Measurements from ENCODE around the gene SCYL1.
A peak's percentile ranks its signal among the peaks of the same experiment; 100 is the strongest.
"Not testable (repeated sequence)": the region's sequence is repeated elsewhere in the genome, so short reads cannot be mapped to it uniquely, and the experiment has no call there.

SCYL1 gene

DNA sequence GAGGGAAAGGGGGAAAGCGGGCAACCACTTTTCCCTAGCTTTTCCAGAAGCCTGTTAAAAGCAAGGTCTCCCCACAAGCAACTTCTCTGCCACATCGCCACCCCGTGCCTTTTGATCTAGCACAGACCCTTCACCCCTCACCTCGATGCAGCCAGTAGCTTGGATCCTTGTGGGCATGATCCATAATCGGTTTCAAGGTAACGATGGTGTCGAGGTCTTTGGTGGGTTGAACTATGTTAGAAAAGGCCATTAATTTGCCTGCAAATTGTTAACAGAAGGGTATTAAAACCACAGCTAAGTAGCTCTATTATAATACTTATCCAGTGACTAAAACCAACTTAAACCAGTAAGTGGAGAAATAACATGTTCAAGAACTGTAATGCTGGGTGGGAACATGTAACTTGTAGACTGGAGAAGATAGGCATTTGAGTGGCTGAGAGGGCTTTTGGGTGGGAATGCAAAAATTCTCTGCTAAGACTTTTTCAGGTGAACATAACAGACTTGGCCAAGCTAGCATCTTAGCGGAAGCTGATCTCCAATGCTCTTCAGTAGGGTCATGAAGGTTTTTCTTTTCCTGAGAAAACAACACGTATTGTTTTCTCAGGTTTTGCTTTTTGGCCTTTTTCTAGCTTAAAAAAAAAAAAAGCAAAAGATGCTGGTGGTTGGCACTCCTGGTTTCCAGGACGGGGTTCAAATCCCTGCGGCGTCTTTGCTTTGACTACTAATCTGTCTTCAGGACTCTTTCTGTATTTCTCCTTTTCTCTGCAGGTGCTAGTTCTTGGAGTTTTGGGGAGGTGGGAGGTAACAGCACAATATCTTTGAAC is 19.2 kb upstream of the SCYL1 start:
- peak; percentile 49 for DNase-seq (ENCODE audit: low read depth)

DNA sequence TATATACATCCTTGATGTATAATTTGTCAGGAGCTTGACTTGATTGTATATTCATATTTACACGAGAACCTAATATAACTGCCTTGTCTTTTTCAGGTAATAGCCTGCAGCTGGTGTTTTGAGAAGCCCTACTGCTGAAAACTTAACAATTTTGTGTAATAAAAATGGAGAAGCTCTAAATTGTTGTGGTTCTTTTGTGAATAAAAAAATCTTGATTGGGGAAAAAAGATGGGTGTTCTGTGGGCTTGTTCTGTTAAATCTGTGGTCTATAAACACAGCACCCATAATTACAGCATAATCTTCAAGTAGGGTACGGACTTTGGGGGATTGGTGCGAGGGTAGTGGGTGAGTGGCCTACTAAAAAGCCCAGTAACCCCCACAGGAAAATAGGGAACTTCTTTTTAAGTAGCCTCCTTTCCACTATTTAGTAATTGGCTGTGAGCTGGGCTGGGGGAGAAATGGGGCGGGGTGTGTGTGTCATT is 18.6 kb upstream of the SCYL1 start:
- DNase-seq (ENCODE audit: low read depth) = peak; percentile 40

DNA sequence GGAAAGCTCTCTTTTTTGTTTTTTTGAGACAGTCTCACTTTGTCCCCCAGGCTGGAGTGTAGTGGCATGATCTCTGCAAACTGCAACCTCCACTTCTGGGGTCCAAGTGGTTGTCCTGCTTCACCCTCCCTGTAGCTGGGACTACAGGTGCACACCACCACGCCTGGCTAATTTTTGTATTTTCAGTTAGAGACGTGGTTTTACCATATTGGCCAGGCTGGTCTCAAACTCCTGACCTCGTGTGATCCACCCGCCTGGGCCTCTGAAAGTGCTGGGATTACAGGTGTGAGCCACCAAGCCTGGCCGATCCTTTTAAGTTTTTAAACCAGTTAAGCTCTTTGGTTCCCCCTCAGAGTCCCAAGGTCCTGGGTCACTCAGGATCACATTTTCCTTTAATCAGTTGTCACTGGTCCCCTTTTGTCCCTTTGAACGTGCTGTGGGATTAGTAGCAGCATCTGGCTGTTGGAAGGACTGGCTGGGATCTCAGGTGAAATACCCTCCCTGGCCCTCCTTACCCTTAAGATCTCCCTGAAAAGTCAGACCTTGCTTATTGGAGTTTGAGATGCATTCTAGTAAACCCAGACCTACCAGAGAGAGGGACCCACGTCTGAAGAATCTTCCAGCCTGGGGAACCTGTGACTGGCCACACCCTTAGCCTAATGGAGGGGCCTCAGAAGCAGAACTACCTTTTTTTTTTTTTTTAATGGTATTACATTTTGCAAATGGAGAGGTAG is 17.9 kb upstream of the SCYL1 start:
- DNase-seq (ENCODE audit: low read depth) = peak; percentile 36

DNA sequence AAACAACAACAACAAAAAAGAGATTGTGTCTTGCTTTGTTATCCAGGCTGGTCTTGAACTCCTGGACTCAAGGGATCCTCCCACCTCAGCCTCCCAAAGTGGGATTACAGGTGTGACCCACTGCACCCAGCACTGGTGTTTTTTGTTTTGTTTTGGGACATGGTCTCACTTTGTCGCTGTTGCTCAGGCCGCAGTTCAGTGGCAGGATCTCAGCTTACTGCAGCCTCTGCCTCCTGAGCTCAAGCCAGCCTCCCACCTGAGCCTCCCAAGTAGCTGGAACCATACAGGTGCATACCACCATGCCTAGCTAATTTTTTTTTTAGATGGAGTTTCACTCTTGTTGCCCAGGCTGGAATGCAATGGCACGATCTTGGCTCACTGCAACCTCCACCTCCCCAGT is 12.6 kb upstream of the SCYL1 start:
- not testable (repeated sequence) for DNase-seq (ENCODE audit: low read depth)

DNA sequence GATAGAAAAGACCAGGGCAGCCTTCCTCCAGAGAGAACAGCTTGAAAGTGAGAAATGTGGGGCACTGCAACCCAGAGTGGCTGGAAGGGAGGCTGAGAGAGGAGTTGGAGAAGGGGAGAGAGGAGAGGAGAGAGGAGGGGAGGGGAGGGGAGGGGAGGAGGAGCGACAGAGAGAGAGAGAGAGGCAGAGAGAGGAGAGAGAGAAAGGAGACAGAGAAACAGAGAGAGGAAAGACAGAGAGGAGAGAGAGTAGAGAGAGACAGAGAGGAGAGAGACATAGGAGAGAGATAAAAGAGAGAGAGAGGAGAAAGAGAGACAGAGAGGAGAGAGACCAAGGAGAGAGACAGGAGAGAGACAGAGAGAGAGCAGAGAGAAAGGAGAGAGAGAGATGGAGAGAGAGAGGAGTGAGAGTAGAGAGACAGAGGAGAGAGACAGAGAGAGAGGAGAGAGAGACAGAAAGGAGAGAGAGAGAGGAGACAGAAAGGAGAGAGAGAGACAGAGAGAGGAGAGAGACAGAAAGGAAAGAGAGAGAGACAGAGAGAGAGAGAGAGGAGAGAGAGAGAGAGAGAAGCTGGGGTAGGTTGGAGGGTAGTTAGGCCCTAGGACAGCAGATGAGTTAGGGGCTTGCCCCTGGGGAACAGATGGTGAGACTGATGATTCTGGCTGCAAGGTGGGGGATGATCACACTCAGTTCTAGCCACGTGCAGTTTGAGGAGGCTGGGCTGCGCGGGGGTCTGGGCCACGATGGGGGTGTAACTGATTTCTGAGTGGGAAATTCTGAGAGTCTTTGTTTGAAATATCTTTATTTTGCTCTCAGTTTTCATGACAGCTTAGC is 8.5 kb upstream of the SCYL1 start:
- no peak for DNase-seq (ENCODE audit: low read depth)

DNA sequence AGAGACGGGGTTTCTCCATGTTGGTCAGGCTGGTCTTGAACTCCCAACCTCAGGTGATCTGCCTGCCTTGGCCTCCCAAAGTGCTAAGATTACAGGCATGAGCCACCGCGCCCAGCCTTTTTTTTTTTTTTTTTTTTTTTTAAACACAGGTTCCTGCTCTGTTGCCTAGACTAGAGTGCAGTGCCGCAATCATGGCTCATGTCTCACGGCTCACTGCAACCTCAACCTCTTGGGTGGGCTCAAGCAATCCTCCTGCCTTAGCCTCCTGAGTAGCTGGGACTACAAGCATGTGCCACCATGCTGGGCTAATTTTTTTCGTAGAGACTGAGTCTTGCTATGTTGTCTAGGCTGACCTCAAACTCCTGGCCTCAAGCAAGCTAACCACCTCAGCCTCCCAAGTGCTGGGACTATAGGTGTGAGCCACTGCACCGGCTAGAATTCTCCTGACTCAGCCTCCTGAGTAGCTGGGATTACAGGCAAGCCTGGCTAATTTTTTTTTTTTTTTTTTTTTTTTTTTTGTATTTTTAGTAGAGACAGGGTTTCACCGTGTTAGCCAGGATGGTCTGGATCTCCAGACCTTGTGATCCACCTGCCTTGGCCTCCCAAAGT is 5.8 kb upstream of the SCYL1 start:
- not testable (repeated sequence) for DNase-seq (ENCODE audit: low read depth)

DNA sequence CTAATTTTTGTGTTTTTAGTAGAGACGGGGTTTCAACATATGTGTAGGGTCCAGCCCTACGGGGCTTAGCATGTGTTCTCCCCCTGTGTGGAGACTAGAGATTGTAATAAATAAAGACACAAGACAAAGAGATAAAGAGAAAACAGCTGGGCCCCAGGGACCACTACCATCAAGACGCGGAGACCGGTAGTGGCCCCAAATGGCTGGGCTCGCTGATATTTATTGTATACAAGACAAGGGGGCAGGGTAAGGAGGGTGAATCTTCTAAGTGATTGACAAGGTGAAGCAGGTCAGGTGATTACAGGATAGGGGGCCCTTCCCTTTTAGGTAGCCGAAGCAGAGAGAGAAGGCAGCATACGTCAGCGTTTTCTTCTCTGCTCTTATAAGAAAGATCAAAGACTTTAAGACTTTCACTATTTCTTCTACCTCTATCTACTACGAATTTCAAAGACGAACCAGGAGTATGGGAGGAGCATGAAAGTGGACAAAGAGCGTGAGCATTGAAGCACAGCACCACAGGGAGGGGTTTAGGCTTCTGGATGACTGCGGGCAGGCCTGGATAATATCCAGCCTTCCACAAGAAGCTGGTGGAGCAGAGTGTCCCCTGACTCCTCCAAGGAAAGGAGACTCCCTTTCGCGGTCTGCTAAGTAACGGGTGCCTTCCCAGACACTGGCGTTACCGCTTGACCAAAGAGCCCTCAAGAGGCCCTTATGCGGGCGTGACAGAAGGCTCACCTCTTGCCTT is 2.9 kb upstream of the SCYL1 start:
- not testable (repeated sequence) for DNase-seq (ENCODE audit: low read depth)

DNA sequence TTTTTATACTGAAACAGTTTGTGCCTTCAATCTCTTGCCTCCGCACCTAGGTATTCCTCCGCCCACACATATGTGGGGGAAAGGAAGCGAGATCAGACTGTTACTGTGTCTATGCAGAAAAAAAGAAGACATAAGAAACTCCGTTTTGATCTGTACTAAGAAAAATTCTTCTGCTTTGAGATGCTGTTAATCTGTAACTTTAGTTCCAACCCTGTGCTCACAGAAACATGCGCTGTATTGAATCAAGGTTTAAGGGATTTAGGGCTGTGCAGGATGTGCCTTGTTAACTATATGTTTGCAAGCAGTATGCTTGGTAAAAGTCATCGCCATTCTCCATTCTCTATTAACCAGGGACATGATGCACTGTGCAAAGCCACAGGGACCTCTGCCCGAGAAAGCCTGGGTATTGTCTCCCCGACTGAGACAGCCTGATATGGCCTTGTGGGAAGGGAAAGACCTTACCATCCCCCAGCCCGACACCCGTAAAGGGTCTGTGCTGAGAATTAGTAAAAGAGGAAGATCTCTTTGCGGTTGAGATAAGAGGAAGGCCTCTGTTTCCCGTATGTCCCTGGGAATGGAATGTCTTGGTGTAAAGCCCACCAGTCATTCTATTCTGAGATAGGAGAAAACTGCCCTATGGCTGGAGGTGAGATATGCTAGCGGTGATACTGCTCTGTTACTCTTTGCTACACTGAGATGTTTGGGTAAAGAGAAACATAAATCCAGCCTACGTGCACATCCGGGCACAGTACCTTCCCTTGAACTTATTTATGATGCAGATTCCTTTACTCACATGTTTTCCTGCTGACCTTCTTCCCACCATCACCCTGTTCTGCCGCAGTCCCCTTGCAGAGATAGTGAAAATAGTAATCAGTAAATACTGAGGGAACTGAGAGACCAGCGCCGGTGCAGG is 1.9 kb upstream of the SCYL1 start:
- peak; percentile 75 for DNase-seq (ENCODE audit: low read depth)

DNA sequence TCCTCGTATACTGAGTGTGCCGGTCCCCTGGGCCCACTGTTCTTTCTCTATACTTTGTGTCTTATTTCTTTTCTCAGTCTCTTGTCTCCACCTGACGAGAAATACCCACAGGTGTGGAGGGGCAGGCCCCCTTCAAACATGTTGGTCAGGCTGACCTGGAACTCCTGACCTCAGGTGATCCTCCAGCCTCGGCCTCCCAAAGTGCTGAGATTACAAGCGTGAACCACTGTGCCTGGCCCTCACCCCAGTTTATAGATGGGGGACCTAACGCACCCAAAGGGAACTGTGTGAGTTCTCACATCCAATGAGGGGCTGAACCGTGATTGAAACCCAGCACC is 1.3 kb upstream of the SCYL1 start:
- DNase-seq (ENCODE audit: low read depth) = not testable (repeated sequence)

DNA sequence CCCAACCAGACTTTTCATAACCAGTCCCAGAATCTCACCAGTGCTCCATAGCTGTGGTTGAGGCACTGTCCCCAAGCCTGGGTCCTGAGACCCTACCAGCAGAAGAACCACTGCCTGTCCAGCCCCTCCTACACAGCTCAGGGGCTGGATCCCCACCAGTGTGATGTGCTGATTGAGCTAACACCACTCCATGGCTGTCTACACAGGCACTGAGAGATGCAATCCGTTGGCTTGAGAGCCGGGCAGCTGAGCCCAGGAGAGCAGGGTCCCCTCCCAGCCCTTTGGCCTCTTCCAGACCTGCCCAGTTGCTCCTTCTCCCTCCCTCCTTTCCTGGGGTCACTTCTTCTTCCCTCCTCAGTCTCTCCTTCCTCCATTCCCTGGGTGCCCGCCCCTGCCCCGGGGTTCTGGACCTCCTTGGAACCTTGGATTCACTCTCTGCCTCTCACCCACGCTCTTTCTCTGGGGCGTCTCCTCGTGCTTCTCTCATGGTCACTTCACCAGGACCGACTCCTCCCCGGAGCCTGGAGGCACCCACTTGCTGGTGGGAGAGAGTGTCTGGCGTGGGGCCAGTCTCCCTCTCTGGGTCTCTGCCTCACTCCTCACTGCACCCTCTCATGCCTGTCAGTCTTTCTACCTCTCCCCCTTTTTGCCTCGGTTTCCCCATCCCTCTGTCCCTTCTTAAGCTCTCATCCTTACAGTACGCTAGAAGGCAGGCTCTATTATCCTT is 706 bp upstream of the SCYL1 start:
- DNase-seq (ENCODE audit: low read depth) = no peak

DNA sequence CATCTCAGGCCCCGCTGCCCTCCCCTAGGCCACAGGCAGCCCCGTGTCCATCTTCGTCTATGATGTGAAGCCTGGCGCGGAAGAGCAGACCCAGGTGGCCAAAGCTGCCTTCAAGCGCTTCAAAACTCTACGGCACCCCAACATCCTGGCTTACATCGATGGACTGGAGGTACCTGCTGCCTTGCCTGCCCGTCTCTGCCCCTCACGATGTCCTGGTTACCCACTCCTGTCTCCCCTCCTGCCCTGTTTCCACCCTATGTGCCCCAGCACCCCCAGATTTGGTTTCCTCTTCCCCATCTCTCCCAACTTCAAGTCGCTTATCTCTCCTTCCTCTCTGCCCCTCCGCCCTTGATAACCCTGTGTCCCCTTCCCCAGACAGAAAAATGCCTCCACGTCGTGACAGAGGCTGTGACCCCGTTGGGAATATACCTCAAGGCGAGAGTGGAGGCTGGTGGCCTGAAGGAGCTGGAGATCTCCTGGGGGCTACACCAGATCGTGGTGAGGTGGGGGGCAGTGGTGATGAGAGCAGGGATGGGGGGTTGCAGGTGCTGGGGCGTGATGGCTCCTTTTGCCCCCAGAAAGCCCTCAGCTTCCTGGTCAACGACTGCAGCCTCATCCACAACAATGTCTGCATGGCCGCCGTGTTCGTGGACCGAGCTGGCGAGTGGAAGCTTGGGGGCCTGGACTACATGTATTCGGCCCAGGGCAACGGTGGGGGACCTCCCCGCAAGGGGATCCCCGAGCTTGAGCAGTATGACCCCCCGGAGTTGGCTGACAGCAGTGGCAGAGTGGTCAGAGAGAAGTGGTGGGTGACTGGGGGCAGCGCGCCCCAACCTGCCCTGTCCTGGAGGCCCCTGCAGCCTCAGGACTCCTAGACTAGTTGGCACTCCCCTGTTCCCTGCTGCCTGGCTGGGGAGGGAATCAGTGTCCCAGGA is 930 bp downstream of the SCYL1 start:
- DNase-seq (ENCODE audit: low read depth) = no peak

DNA sequence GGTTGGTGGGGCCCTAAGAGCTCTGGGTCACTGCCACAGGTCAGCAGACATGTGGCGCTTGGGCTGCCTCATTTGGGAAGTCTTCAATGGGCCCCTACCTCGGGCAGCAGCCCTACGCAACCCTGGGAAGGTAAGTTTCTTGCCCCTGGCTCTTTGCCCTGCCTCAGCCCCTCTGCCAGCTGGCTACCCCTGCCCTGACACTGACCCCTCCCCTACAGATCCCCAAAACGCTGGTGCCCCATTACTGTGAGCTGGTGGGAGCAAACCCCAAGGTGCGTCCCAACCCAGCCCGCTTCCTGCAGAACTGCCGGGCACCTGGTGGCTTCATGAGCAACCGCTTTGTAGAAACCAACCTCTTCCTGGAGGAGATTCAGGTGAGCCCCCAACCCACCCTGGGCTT is 1.9 kb downstream of the SCYL1 start:
- DNase-seq (ENCODE audit: low read depth) = no peak

DNA sequence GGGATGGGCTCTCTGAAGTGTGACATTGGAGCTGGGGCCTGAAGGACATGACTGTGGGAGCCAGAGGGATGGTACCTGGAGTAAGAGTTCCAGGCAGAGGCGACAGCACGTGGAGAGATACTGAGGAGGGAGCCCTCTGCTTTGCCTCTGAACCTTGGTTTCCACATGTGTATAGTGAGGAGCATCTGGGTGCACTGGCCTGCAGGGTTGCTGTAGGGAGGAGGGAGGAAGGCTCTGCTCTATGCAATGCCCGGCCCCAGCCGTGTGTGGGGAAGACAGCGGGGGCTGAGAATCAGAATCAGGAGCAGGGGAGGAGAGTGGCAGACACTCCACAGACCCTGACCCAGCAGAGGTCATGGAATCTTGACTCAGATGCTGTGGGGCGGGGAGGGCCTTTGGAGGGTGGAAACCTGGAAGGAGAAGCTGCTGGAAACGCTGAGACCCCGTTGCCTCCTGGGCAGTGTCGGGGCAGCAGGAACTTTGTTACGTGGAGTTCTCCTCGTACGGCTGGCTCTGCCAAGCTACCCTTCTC is 4.0 kb downstream of the SCYL1 start:
- no peak for DNase-seq (ENCODE audit: low read depth)

DNA sequence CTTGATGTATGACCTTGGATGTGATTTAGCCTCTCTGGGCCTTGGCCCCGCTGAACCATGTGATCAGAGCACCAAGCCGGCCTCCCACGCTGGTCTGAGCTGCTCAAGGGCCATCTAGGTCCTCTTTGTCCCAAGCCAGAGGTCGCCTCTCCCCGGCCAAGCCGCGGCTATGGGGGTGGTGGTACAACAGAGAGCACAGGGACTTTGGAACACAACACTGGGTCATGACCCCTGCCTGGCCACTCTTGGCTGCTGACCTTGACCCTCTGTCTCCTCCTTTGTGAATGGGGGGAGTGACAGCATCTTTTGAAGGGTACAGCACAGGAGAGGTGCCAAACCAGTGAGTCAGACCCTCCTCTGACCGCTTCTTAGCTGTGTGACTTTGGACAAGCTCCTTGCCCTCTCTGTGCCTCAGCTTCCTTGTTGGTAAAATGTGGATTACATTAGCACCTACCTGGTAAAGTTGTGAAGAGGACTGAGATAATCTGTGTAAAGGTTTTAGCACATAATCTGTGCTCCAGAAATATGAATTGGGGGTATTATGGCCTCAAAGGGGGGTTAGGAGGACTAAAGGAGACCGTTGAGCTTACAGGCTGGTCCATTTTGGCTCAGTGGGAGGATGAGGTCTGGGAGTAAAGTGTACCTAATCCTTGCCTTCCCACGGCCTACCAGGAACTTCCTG is 4.7 kb downstream of the SCYL1 start:
- no peak for DNase-seq (ENCODE audit: low read depth)

DNA sequence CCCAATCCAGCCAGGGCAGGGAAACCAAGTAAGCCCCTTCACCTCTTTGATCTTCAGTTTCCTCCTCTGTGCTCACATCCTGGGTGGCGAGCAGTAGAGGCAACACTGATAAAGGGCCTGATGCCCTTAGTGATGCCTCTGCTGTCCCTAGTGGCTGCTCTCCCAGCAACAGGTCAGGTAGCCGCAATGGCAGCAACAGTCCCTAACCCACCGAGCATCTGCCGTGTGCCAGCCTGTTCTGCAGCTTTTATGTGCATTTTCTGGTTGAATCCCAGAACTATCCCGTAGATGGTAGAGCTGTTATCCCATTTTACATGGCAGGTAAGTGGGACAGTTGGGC is 5.2 kb downstream of the SCYL1 start:
- no peak for DNase-seq (ENCODE audit: low read depth)

DNA sequence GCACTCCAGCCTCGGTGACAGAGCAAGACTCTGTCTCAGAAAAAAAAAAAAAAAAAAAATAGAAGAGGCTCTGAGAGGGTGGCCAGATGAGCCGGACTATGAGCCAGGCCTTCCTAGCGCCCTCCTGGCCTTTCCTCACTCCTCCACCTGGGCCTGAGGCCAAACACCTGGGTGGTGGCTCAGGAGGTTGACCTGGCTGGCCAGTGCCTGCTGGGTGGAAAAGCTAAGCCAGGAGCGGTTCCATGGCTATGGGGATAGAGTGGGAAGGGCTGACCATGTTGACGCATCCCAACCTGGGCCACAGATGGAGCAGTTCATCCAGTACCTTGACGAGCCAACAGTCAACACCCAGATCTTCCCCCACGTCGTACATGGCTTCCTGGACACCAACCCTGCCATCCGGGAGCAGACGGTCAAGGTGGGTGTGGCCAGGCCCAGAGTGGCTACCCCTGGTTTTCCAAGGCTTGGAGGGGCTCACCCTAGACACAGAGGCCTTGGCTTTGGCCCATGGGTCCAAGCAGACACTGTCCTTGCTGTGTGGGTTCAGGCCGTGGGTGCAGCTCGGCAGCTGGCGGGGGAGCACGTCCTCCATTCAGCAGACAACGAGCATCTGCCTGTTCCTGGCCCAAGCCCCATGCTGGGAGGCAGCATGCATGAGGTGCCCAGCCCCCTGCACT is 7.6 kb downstream of the SCYL1 start:
- DNase-seq (ENCODE audit: low read depth) = no peak

DNA sequence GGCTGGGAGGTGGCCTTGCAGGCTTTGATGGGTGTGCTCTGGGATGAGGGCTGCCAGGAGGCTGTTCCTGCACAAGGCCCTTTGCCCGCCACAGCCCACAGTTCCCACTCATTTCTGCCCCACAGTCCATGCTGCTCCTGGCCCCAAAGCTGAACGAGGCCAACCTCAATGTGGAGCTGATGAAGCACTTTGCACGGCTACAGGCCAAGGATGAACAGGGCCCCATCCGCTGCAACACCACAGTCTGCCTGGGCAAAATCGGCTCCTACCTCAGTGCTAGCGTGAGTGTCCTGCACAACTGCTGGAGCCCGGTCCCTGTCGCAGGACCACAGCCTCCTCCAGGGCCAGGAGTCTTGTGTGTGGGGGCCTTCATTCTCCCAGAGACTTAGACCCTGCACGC is 10.2 kb downstream of the SCYL1 start:
- no peak for DNase-seq (ENCODE audit: low read depth)
